ENCODE data around the gene LLCFC1. TPM values are rescaled to one million over a fixed set of nuclear protein-coding genes. Genes with fewer than 3 reads are reported as not detected.

Gene LLCFC1
- total and polyA plus RNA-seq, 2 of the 8 experiments (the other 6 are each of a cell fraction or from before 2014, with no cell fraction given) = not detected

GRCh38 chr7:142959202-142959601 is 19.9 kb downstream of the LLCFC1 start:
- ChIA-PET POLR2A (ENCODE audit: partially characterized antibody) (no interaction called here), CTCF (ENCODE audit: partially characterized antibody) (interaction anchor here (1.0 to 2.5 kb wide), 6 partner anchors 11 to 256 kb away, joined by 3 to 8 read pairs (median 5); no protein-coding TSS in a partner anchor)
- Histone ChIP-seq H3K4me1 (replicated peaks in 1 of 4; ENCODE audit: control insufficient read depth in 3 of 4, insufficient read depth in 4 of 4, low read length in 3 of 4) (peaks cover 0 to 11% (median 6%) of the 10 kb centered on the region in 4 experiments; a peak in 6 of 7 replicates), H4K8ac (ENCODE audit: extremely low read depth, insufficient read depth, low read length) (no peak overlapping the region), H3K56ac (replicated peaks; ENCODE audit: insufficient read length, low read depth, low read length) (no peak overlapping the region), H3K79me2 (ENCODE audit: control insufficient read depth in 1 of 2, insufficient read depth in 2 of 2, low read length in 2 of 2) (no peaks in the 10 kb centered on the region), H2BK15ac (ENCODE audit: low read length) (no peak overlapping the region), H4K5ac (ENCODE audit: insufficient read length, low read depth, low read length) (no peak overlapping the region), H3K36me3 (ENCODE audit: control insufficient read depth in 2 of 4, insufficient read depth in 4 of 4, low read length in 3 of 4) (peaks cover 0 to 2% (median 0%) of the 10 kb centered on the region in 4 experiments; a peak in 1 of 8 replicates), H2BK120ac (replicated peaks; ENCODE audit: low read depth, low read length) (no peak overlapping the region), H3K79me1 (ENCODE audit: low read depth, low read length) (no peaks in the 10 kb centered on the region), H3K14ac (ENCODE audit: insufficient read length) (no peak overlapping the region), H2BK20ac (ENCODE audit: low read length) (no peak overlapping the region), H4K91ac (replicated peaks; ENCODE audit: insufficient read length, low read length) (no peak overlapping the region), H2BK5ac (ENCODE audit: low read depth, low read length) (no peak overlapping the region), H3K4ac (replicated peaks; ENCODE audit: insufficient read length, low read depth, low read length) (no peak overlapping the region), H3K27me3 (replicated peaks in 1 of 4; ENCODE audit: control insufficient read depth in 3 of 4, extremely low read depth in 1 of 4, insufficient read depth in 3 of 4, low read length in 3 of 4) (no peaks in the 10 kb centered on the region), H3K4me2 (ENCODE audit: insufficient read depth in 1 of 2, low read depth in 2 of 2, low read length in 2 of 2) (no peak overlapping the region), H3K23ac (ENCODE audit: insufficient read length) (no peak overlapping the region), H3K9ac (replicated peaks in 1 of 4; ENCODE audit: extremely low read depth in 1 of 4, low read depth in 3 of 4, low read length in 3 of 4) (no peak overlapping the region), H2AFZ (ENCODE audit: low read length) (no peak overlapping the region), H3K9me3 (ENCODE audit: insufficient read depth in 2 of 2, low read depth in 1 of 2, low read length in 1 of 2) (peaks cover 8 to 10% of the 10 kb centered on the region in 2 experiments; a peak in 3 of 4 replicates), H2BK12ac (ENCODE audit: low read depth, low read length) (no peak overlapping the region), H4K20me1 (replicated peaks in 1 of 2; ENCODE audit: control insufficient read depth in 1 of 2, insufficient read depth in 2 of 2, low read length in 2 of 2) (no peaks in the 10 kb centered on the region), H3K18ac (ENCODE audit: extremely low read depth, low read length) (no peak overlapping the region), H3K23me2 (ENCODE audit: low read depth, low read length) (peaks cover 2% of the 10 kb centered on the region; the same call in 1 of the 2 replicates), H3K4me3 (ENCODE audit: extremely low read depth in 1 of 4, insufficient read depth in 2 of 4, low read depth in 3 of 4, low read length in 4 of 4) (no peak overlapping the region), H2AK5ac (ENCODE audit: low read depth, low read length) (no peak overlapping the region), H3K27ac (ENCODE audit: low read depth, low read length) (no peak overlapping the region)
- TF ChIP-seq TCF12 (IDR thresholded peaks at IDR 0.05; ENCODE audit: low read depth, low read length) (no peak), CEBPB (IDR thresholded peaks at IDR 0.05; ENCODE audit: low read depth, low read length) (no peak), TEAD4 (IDR thresholded peaks at IDR 0.05; ENCODE audit: low read depth, low read length) (no peak), POLR2A (IDR thresholded peaks at IDR 0.05; ENCODE audit: control extremely low read depth in 1 of 2, low read depth in 2 of 2, low read length in 2 of 2) (no peak), ZNF274 (IDR thresholded peaks at IDR 0.05; ENCODE audit: borderline replicate concordance, extremely low read depth, low read length) (no peak), HDAC6 (IDR thresholded peaks at IDR 0.05; ENCODE audit: low read depth, low read length) (no peak), ATF2 (IDR thresholded peaks at IDR 0.05; ENCODE audit: low read length) (no peak), TBP (IDR thresholded peaks at IDR 0.05; ENCODE audit: low read depth, low read length) (no peak), JUND (IDR thresholded peaks at IDR 0.05; ENCODE audit: low read length) (no peak), SIX5 (IDR thresholded peaks at IDR 0.05; ENCODE audit: low read depth, low read length) (no peak), GABPA (IDR thresholded peaks at IDR 0.05; ENCODE audit: borderline replicate concordance, insufficient read depth, low read length) (no peak)
- DNase-seq (ENCODE audit: low read depth in 1 of 2, low spot score in 2 of 2) (no peak), FAIRE-seq (no peak)
